ENCODE measurements around the gene ATP11B. TPM values are rescaled to one million over a fixed set of nuclear protein-coding genes. Genes with fewer than 3 reads are reported as not detected.

Gene ATP11B
- total RNA-seq, 1 donor from 2014 or later: 46.2 TPM

DNA sequence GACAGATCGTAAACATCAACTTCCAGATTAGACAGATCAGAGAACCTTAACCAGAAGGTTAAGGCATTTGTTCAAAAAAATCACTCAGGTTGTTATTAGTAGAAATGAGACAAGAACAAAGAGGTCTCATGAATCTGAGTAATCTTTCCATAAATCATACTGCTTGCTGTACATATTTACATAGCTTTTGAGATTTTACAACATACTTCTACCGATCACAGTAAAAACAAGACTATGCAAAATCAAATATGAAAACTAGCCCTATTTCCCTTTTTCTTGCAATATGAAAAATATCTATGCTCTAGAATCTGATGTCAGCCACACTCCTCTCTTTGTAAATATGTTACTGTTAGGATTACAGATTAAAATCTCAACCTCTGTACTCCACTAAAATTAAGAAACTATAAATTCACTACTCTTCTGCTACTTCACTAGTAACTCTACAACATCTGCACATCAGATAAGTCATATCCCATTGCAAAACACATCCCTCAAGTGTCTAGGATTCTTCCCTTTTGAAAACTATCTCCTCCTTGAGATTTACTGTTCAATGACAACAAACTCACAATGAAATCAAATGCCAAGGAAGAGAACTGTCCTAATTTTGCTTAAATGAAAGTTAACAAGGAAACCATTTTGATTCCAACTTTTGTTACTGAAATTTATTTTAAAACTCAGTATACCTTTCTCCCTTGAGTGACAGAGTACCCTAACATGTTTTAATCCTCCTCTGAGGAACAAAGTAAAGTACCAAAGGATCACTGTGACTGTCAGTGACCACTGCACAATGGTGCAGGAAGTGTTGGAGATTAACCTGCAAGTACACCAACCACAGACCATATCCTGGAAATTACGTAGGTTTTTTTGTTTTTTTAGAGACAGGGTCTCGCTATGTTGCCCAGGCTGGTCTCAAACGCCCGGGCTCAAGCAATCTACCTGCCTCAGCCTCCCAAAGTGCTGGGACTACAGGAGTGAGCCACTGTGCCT lies 174.2 kb downstream of the ATP11B start:
- TF ChIP-seq, protein P1, sequence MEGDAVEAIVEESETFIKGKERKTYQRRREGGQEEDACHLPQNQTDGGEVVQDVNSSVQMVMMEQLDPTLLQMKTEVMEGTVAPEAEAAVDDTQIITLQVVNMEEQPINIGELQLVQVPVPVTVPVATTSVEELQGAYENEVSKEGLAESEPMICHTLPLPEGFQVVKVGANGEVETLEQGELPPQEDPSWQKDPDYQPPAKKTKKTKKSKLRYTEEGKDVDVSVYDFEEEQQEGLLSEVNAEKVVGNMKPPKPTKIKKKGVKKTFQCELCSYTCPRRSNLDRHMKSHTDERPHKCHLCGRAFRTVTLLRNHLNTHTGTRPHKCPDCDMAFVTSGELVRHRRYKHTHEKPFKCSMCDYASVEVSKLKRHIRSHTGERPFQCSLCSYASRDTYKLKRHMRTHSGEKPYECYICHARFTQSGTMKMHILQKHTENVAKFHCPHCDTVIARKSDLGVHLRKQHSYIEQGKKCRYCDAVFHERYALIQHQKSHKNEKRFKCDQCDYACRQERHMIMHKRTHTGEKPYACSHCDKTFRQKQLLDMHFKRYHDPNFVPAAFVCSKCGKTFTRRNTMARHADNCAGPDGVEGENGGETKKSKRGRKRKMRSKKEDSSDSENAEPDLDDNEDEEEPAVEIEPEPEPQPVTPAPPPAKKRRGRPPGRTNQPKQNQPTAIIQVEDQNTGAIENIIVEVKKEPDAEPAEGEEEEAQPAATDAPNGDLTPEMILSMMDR (conservative IDR thresholded peaks at IDR 0.05): no peak
- H3K4me1 Mint-ChIP-seq: peaks cover 5% of the 10 kb centered on the region
- H3K36me3 Mint-ChIP-seq (ENCODE audit: low read depth): no peaks in the 10 kb centered on the region
- H3K27ac Mint-ChIP-seq (ENCODE audit: unreplicated experiment): no peak overlapping the region
- H3K4me3 Mint-ChIP-seq: no peak overlapping the region
- no peak for DNase-seq (ENCODE audit: low read depth, low spot score)
- H3K27me3 Mint-ChIP-seq (ENCODE audit: low read depth): no peaks in the 10 kb centered on the region
- no peaks in the 10 kb centered on the region for H3K9me3 Mint-ChIP-seq

DNA sequence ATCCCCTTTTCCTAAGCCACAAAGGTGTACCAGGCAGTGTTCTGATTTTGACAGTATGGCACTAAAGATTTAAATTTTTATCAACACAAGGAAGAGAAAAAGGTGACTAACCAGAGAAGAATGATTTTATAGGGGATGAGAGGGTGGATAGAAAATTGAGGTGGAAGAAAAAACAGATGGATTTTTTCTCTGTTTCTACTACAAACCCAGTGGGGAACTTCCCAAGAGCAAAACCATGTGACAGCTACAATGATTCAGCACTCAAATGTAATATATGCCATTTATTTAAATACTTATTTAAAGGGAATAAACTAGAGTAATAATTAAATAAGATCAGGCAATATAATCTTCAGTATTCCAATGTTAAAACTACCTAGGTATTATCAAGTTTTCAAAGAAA lies 176.0 kb downstream of the ATP11B start:
- H3K36me3 Mint-ChIP-seq (ENCODE audit: low read depth): no peaks in the 10 kb centered on the region
- H3K4me1 Mint-ChIP-seq: peaks cover 5% of the 10 kb centered on the region
- TF ChIP-seq, protein P1 (conservative IDR thresholded peaks at IDR 0.05): no peak
- no peak overlapping the region for H3K27ac Mint-ChIP-seq (ENCODE audit: unreplicated experiment)
- no peaks in the 10 kb centered on the region for H3K9me3 Mint-ChIP-seq
- no peak for DNase-seq (ENCODE audit: low read depth, low spot score)
- no peak overlapping the region for H3K4me3 Mint-ChIP-seq
- H3K27me3 Mint-ChIP-seq (ENCODE audit: low read depth): no peaks in the 10 kb centered on the region

DNA sequence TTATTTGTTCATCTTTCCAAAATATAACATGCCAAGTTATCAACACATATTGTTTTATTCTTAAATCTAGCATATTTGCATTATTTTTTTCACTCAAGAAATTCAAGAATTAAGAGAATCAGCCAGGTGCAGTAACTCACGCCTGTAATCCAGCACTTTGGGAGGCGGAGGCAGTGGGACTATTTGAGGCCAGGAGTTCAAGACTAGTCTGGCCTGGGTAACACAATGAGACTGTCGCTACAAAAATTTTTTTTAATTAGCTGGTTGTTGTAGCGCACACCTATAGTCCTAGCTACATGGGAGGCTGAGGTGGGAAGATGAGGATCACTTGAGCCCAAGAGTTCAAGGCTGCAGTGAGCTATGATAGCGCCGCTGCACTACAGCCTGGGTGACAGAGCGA lies 176.5 kb downstream of the ATP11B start:
- TF ChIP-seq, protein P1 (conservative IDR thresholded peaks at IDR 0.05): no peak
- Mint-ChIP-seq H3K9me3 (no peaks in the 10 kb centered on the region), H3K27me3 (ENCODE audit: low read depth) (no peaks in the 10 kb centered on the region), H3K4me3 (no peak overlapping the region), H3K36me3 (ENCODE audit: low read depth) (no peaks in the 10 kb centered on the region), H3K4me1 (peaks cover 7% of the 10 kb centered on the region), H3K27ac (ENCODE audit: unreplicated experiment) (no peak overlapping the region)
- no peak for DNase-seq (ENCODE audit: low read depth, low spot score)

DNA sequence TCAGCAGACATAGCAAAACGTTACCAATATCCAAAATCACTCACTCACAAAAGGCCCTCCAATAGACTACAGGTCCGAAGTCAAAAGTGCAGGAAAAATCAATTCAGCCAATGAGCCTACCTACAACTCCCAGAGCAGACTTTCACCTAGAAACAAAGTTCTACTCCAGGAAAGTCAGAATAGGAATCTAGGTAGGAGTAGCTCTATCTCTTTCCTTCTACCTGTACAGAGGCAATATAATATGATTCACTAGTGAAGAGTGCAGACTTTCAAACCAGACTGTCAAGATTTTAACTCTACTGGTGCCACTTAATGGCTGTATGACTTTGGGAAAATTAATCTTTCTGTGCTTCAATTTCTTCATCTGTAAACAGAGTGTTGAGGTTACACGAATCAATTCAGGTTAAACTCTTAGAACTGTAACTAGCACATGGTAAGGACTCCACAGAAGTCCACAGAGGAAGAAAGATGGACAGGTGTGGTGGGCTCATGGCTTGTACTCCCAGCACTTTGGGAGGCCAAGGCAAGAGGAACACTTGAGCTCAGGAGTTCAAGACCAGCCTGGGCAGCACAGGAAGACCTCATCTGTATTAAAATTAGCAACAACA lies 177.6 kb downstream of the ATP11B start:
- H3K27ac Mint-ChIP-seq (ENCODE audit: unreplicated experiment): no peak overlapping the region
- TF ChIP-seq, protein P1 (conservative IDR thresholded peaks at IDR 0.05): no peak
- peaks cover 15% of the 10 kb centered on the region for H3K4me1 Mint-ChIP-seq
- H3K36me3 Mint-ChIP-seq (ENCODE audit: low read depth): no peaks in the 10 kb centered on the region
- H3K9me3 Mint-ChIP-seq: no peaks in the 10 kb centered on the region
- no peak for DNase-seq (ENCODE audit: low read depth, low spot score)
- no peaks in the 10 kb centered on the region for H3K27me3 Mint-ChIP-seq (ENCODE audit: low read depth)
- H3K4me3 Mint-ChIP-seq: no peak overlapping the region

Other genes starting within 250 kb of the ATP11B start
- gene DCUN1D1, start 187.0 kb downstream of the ATP11B start, total RNA-seq: 48.3 and 57.6 TPM in 2 replicates

Data from neural crest cell (in vitro differentiated cells).